Measurements from ENCODE around the gene HAAO.

Gene HAAO

DNA sequence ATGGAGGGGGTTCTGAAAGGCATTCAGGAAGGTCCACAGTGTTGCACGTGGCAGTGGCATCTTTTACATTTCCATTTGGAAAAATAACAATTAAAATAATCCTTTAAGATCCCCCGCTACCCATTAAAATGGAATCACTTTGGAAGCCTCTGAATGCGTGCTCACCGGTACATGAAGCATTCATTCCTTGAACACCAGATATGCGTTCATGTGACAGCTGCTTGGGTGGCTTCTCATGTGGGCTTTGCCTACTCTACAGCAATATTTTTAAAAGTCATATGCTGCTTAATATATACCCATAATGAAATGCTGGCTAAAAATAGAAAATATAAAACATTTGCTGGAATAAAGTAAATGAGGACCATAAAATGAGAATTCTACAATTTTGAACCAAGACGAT is 14.4 kb upstream of the HAAO start:
- no peaks in the 10 kb centered on the region for H3K36me3 Mint-ChIP-seq (ENCODE audit: low read depth)
- peaks cover 18% of the 10 kb centered on the region for H3K4me1 Mint-ChIP-seq
- no peak overlapping the region for H3K4me3 Mint-ChIP-seq
- no peak for DNase-seq
- no peak for ATAC-seq
- peaks cover 2% of the 10 kb centered on the region for H3K27me3 Mint-ChIP-seq
- H3K27ac Mint-ChIP-seq, result no peak overlapping the region
- no peaks in the 10 kb centered on the region for H3K9me3 Mint-ChIP-seq

DNA sequence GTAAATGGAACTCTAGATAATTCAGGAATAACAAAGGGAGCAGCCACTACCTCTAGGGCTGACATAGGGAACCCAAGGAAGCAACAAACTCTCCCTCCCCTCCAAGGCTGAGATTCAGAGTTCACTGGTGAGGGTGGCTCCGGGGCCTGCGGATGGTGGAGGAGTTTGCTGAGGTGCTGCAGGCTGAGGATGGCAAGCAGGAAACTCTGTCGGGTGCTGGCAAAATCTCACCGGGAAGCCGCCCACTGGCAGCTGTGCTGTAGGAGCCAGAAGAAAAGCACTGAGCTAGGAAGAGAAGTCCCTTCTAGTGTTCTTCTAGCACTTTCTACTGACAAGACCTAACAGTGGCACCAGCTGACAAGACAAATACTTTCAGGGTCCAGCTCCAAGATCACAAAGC is 12.5 kb upstream of the HAAO start:
- Mint-ChIP-seq H3K27ac (no peak overlapping the region), H3K4me1 (peaks cover 14% of the 10 kb centered on the region), H3K9me3 (no peaks in the 10 kb centered on the region), H3K36me3 (ENCODE audit: low read depth) (no peaks in the 10 kb centered on the region), H3K27me3 (peaks cover 2% of the 10 kb centered on the region), H3K4me3 (no peak overlapping the region)
- ATAC-seq (no peak), DNase-seq (no peak)

DNA sequence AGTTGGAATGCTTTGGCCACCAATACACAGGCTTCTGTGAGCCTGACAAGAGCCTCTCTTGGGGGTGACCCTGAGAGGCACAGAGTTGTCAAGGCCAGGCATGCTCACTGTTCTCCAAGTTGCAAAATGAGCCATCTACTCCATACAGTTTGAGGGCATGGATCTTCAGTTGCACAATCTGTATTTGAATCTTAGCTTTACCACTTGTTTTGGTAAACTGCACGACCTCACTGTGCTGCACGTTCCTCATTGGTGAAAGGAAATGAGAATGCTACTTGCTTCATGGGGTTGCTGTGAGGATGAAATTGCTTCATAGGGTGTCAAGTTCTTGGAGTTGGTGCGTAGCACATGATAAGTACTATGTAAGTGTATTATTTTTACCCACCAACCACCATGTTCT is 12.0 kb upstream of the HAAO start:
- H3K9me3 Mint-ChIP-seq, result no peaks in the 10 kb centered on the region
- no peak overlapping the region for H3K4me3 Mint-ChIP-seq
- DNase-seq (no peak), ATAC-seq (no peak)
- H3K36me3 Mint-ChIP-seq (ENCODE audit: low read depth), result no peaks in the 10 kb centered on the region
- no peak overlapping the region for H3K27ac Mint-ChIP-seq
- H3K27me3 Mint-ChIP-seq, result peaks cover 2% of the 10 kb centered on the region
- H3K4me1 Mint-ChIP-seq, result peaks cover 11% of the 10 kb centered on the region

DNA sequence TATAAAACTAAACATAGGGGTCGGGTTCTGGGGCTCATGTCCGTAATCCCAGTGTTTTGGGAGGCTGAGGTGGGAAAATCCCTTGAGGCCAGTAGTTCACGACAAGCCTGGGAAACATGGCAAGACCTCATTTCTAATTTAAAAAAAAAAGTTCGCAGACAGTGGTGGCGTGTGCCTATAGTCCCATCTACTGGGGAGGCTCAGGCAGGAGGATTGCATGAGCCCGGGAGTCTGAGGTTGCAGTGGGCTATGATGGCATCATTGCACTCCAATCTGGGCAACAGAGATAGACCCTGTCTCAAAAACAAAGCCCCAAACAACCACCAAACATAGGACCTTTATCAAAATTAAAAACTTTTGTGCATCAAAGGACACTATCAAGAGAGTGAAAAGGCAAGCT is 9.8 kb upstream of the HAAO start:
- no peaks in the 10 kb centered on the region for H3K27me3 Mint-ChIP-seq
- ATAC-seq (no peak), DNase-seq (no peak)
- H3K27ac Mint-ChIP-seq, result no peak overlapping the region
- no peaks in the 10 kb centered on the region for H3K36me3 Mint-ChIP-seq (ENCODE audit: low read depth)
- H3K9me3 Mint-ChIP-seq, result no peaks in the 10 kb centered on the region
- H3K4me1 Mint-ChIP-seq, result peaks cover 6% of the 10 kb centered on the region
- no peak overlapping the region for H3K4me3 Mint-ChIP-seq

DNA sequence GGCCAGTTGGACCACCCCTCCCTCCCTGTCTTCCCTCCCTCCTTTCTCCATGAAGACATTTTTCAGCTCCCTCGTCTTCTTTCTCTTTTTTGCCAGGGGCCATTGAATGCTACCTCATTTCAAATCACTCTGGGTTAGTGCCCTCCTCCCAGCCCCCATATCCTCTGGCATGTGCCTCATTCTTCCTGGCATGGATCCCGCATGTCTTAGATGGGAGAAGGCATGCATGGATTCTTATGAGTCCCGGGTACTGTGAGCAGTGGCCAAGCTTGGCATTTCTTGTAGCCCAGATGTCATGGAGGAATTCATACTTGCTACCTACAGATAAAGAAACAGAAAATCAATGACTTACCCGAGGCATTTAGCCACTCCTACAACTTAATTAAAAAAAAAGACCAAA is 9.0 kb upstream of the HAAO start:
- Mint-ChIP-seq H3K27me3 (no peaks in the 10 kb centered on the region), H3K9me3 (no peaks in the 10 kb centered on the region), H3K4me1 (peaks cover 11% of the 10 kb centered on the region), H3K27ac (no peak overlapping the region), H3K4me3 (no peak overlapping the region), H3K36me3 (ENCODE audit: low read depth) (no peaks in the 10 kb centered on the region)
- ATAC-seq (no peak), DNase-seq (no peak)

DNA sequence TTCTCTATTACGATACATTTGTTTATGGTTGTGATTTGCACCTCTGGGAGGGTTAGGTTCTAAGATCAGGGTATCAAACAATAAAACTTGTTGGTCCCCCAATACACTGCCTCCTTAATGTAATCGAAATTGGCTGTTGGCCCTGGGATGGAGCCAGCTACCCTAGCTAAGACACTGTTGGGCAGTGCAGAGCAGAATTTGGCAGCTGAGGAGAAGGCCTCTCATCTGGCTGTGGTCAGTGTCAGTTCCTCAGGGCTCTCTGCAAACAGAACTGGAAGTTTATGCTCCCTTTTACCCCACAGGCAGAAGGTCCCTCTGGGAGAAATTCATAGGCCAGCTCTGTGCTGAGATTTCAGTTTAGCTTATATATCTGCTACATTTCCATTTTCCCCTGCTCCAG is 8.6 kb upstream of the HAAO start:
- Mint-ChIP-seq H3K36me3 (ENCODE audit: low read depth) (no peaks in the 10 kb centered on the region), H3K27ac (no peak overlapping the region), H3K4me1 (peaks cover 15% of the 10 kb centered on the region), H3K4me3 (no peak overlapping the region), H3K9me3 (no peaks in the 10 kb centered on the region), H3K27me3 (no peaks in the 10 kb centered on the region)
- DNase-seq, result no peak
- no peak for ATAC-seq

DNA sequence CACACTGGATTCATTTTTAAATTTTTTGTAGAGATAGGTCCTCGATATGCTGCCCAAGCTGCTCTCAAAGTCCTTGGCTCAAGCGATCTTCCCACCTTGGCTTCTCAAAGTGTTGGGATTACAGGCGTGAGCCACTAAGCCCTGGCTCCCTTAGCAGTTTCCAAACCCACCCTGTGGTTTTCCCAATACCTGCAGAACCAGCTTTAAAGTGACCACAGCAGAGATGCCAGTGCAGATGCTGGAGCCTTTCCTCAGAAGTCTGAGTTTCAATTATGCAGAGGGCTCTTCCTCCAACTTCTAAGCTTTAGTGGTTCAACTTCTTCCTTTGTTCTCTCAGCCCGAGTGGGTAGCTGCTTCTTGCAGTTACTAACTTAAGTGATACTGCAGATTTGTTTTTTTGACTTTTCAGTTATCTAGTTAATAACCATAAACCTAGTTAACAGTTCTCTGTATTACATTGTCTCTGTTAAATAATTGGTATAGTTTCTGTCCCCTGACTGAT is 8.1 kb upstream of the HAAO start:
- DNase-seq, result no peak
- no peaks in the 10 kb centered on the region for H3K9me3 Mint-ChIP-seq

DNA sequence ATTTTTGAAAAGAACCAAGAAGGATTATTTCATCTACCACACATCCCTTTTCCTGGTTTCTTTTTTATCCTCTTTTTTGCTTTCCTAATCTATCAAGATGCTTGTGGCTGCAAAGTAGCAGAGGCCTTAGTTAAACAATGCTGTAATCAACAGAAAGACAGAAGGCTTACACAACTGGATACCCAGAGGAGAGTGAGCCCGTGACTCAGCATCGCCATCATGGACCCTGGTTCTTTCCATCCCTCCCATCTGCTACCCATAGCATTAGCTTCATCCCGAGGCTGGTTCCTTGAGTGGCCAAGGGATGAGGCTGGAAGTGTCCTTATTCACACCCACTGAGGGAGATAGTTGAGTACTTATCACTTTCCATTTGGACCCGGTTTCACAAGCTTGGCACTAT is 7.5 kb upstream of the HAAO start:
- H3K27ac Mint-ChIP-seq, result no peak overlapping the region
- no peak for ATAC-seq

More for the DNA sequence above, 8.1 kb upstream of the HAAO start:
- Mint-ChIP-seq H3K4me1 (peaks cover 19% of the 10 kb centered on the region), H3K4me3 (no peak overlapping the region), H3K27ac (no peak overlapping the region), H3K36me3 (ENCODE audit: low read depth) (no peaks in the 10 kb centered on the region), H3K27me3 (no peaks in the 10 kb centered on the region)
- no peak for ATAC-seq

DNA sequence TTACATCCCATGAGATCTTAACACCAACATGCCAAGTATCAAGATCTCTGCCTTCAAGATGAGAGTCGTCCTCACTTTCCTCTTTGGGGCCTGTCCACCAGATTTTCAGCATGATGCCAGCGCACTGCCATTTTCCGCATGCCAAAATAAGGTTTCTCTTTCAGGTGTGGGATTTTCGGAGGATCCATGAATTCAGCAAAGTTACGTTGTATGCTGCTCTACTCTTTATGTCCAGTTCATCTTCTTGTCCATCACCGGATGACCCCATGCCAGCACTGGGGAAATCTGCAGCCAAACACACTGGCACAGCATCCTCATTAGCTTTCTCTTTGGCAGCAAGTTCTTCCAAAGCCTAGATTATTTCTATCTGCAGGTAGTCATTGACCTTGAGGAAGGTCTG is 4.9 kb upstream of the HAAO start:
- Mint-ChIP-seq H3K4me3 (no peak overlapping the region), H3K4me1 (peaks cover 37% of the 10 kb centered on the region), H3K27me3 (peaks cover 10% of the 10 kb centered on the region), H3K9me3 (no peaks in the 10 kb centered on the region), H3K27ac (no peak overlapping the region), H3K36me3 (ENCODE audit: low read depth) (no peaks in the 10 kb centered on the region)
- no peak for DNase-seq
- ATAC-seq, result no peak

More for the DNA sequence above, 7.5 kb upstream of the HAAO start:
- no peaks in the 10 kb centered on the region for H3K27me3 Mint-ChIP-seq
- no peaks in the 10 kb centered on the region for H3K36me3 Mint-ChIP-seq (ENCODE audit: low read depth)
- H3K4me1 Mint-ChIP-seq, result peaks cover 22% of the 10 kb centered on the region
- no peak overlapping the region for H3K4me3 Mint-ChIP-seq
- DNase-seq, result no peak
- no peaks in the 10 kb centered on the region for H3K9me3 Mint-ChIP-seq

DNA sequence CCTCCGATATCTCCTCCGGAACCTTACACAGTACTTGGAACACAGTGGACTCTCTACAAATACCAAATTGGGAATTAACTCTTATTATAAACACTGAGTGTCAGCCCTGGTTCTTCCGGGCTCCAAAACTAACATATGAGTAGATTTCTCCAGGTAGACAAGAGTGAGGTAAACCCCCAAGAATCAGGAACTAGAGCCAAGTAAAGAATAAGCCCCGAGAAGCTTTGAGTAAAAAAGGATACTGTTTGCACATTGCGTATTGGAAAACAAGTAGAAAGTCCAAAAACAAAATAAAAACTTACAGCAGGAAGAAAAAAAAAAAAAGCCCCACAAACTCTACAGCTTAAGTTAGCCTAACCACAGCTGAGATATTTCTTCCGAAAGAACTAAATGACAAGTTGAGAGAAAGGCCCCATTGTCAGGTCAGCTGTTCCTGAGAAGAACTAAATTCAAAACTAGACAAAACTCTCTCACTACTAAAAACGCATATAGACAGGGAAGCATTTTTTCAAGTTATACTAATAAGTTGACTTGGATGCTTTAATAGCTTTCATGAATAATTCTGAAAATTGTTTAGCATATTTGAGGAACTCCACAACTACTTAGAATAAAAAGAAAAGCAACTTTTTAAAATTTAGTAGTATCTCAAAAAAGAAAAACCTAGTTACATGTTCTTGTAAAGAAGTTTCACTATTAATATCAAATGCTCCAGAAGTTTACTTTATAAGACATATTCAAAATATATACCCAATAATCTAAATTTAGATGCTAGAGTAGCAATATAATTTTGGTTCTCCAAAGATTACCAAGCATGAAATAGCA is 4.3 kb upstream of the HAAO start:
- H3K4me1 Mint-ChIP-seq, result peaks cover 42% of the 10 kb centered on the region
- no peaks in the 10 kb centered on the region for H3K36me3 Mint-ChIP-seq (ENCODE audit: low read depth)
- ATAC-seq, result peak; percentile 45
- no peaks in the 10 kb centered on the region for H3K9me3 Mint-ChIP-seq
- no peak for DNase-seq
- H3K27me3 Mint-ChIP-seq, result peaks cover 16% of the 10 kb centered on the region
- H3K27ac Mint-ChIP-seq, result peak overlapping the region; percentile 57
- H3K4me3 Mint-ChIP-seq, result no peak overlapping the region

DNA sequence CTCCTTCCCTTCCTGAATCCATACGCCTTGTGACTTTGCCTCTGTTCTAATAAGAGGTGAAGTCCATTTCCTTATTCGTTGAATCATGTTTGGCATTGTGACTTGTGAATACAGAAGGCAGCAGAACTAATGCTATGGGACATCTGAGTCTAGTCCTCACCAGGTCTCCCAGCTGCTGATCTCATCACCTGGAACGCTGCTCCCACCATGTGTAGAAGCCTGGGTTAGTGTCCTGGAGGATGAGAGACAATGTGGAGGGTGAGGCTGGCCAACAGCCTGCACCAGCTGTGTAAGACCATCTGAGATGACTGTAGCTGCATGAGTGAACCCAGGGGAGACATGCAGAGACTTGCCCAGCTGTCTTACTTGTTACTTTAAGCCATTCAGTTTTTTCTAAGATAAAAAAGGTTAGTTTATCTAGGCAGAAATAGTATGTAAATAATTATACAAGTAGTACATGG is 3.5 kb upstream of the HAAO start:
- DNase-seq, result no peak
- Mint-ChIP-seq H3K4me3 (no peak overlapping the region), H3K27me3 (peaks cover 24% of the 10 kb centered on the region), H3K27ac (peak overlapping the region; percentile 11), H3K9me3 (no peaks in the 10 kb centered on the region), H3K36me3 (ENCODE audit: low read depth) (no peaks in the 10 kb centered on the region), H3K4me1 (peaks cover 47% of the 10 kb centered on the region)
- no peak for ATAC-seq

DNA sequence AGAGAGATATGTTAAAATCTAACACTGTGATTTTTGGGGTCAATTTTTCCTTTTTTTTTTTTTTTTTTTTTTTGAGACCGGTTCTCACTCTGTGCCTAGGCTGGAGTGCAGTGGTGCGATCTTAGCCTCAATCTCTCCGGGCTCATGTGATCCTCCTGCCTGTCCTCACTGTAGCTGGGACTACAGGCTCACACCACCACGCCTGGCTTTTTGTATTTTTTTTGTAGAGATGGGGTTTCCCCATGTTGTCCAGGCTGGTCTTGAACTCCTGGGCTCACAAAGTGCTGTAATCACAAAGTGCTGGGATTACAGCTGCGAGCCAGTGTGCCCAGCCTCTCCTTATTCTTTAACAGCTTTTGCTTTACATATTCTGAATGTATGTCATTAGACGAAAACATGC is 2.9 kb upstream of the HAAO start:
- Mint-ChIP-seq H3K36me3 (ENCODE audit: low read depth) (no peaks in the 10 kb centered on the region), H3K27ac (no peak overlapping the region), H3K9me3 (no peaks in the 10 kb centered on the region), H3K4me1 (peaks cover 43% of the 10 kb centered on the region), H3K27me3 (peaks cover 30% of the 10 kb centered on the region), H3K4me3 (no peak overlapping the region)
- ATAC-seq (no peak), DNase-seq (no peak)

DNA sequence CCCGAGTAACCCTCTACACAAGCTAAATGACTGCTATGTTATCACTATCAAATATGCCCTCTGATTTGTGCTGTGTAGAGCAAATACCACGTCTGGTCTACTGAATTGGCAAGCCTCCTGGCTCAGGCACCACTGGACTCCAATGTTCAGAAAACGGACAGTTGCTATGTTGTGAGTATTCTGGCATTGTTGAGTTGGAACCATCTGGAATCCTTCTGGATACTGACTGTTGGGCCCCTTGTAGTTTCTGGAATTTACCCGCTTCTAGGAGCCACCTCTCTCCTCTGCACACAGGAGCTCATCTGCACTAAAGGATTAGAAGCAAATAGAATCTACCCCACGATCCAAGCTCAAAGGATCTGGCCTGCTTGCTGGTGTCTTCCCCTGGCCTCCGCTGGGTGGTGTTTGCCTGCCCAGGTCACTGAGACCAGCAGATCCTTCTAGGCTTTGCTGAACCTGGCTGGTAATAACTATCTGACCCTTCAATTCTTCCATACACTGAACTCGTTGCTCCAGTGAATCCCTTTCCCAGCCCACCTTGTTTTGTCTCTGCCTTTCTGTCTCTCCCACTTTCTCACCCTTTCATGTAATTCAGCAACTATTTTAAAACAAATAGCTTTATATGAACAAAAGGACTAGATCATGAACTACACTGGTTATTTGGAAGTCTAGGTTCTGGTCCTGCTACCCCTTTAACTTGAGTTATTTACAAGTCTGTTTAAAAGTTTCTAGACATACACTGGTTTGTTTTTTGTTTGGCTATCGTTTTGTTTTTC is 2.1 kb upstream of the HAAO start:
- peaks cover 35% of the 10 kb centered on the region for H3K27me3 Mint-ChIP-seq
- ATAC-seq, result no peak
- H3K4me1 Mint-ChIP-seq, result peaks cover 43% of the 10 kb centered on the region
- H3K4me3 Mint-ChIP-seq, result no peak overlapping the region
- no peaks in the 10 kb centered on the region for H3K36me3 Mint-ChIP-seq (ENCODE audit: low read depth)
- no peak overlapping the region for H3K27ac Mint-ChIP-seq
- DNase-seq, result no peak
- no peaks in the 10 kb centered on the region for H3K9me3 Mint-ChIP-seq

DNA sequence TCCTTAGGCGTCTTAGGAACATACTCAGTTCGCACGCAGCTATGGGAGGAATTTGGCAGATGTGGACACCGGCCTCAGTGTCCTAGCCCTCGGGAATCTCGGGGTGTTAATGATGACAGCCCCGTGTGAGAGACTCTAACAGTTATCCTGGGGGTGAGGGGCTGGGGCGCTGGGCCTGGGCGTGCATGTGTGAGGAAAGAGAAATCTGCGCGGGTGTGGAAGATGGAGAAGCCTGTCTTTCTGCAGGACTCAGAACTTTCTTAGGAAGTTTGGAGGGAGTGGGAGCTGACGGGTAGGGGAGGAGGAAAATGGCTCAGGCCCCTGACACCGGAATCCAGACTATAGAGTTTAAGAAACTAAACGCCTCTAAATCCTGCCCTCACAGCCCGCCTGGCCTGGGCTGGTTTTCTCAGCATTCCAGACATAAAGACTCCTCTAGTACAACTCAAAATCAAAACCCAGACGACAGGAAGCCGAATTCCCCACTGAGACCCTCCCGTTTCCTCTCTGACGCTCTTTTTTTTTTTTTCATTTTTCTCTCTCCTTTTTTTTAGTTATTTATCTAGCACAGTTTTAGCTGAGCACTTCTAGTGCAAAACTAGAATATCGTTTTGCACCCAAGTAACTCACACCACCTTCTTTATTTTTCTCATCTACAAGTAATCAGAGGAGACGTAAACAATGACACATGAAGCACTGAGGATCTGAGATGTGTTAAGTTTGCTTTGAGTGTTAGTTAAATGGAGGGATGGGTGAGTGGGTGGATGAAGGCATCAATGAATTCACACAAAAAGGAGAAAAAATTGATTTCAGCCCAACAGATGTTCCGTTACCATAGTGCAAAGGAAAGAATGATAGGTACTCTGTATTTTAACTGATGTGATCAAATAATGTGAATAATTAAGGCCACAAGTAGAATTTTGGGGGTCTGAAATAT is 1.2 kb upstream of the HAAO start:
- H3K4me1 Mint-ChIP-seq, result peaks cover 43% of the 10 kb centered on the region

More for the DNA sequence above, 1.2 kb upstream of the HAAO start:
- no peaks in the 10 kb centered on the region for H3K36me3 Mint-ChIP-seq (ENCODE audit: low read depth)
- H3K4me3 Mint-ChIP-seq, result peak overlapping the region; percentile 59
- DNase-seq, result no peak
- peak overlapping the region; percentile 9 for H3K27ac Mint-ChIP-seq
- H3K9me3 Mint-ChIP-seq, result no peaks in the 10 kb centered on the region
- peaks cover 35% of the 10 kb centered on the region for H3K27me3 Mint-ChIP-seq
- ATAC-seq, result no peak
